GM18907 (cell line): ENCODE measurements around the gene VDAC1.
"Not testable (repeated sequence)": the region's sequence is repeated elsewhere in the genome, so short reads cannot be mapped to it uniquely, and the experiment has no call there.

ENCODE experiments used
- ATAC-seq: cut with Tn5 transposase; IDR thresholded peaks from one replicate; pipeline ENCODE4 v1.9.1; 2021; ENCODE audit warnings: mild to moderate bottlenecking, moderate library complexity; ENCODE audit not compliant: unreplicated experiment

The VDAC1 gene

DNA sequence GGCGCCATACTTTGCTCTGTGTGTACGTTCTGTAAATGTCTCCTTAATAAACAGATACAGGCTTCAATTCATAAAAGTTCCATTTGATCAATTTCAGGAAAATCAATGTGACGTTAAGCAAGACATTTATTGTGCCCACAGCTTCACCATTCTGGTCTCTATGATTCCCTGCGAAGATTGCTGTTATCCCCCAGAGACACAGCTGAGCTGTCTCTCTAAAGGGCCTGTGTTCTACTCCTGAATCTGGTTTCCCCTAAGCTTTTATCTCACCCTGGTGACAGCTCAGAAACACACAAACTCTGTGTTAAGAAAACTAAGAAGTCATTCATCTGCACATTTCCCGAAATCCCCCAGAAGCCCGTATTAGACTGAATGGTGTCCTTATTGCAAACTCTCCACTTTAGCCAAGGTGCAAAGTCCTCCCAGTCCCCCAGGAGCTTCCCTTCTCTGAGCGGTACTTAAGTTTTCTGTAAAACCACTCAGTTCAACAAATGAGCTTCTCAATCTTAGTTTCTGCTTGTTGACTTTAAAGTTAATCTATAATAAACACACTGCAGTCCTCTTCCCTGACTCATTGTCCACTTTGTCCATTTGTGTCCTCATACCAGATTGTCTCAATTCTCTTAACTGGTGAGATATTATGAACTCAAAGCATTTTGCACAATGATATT, 35.0 kb downstream of the VDAC1 start:
- peak; percentile 26 for ATAC-seq

DNA sequence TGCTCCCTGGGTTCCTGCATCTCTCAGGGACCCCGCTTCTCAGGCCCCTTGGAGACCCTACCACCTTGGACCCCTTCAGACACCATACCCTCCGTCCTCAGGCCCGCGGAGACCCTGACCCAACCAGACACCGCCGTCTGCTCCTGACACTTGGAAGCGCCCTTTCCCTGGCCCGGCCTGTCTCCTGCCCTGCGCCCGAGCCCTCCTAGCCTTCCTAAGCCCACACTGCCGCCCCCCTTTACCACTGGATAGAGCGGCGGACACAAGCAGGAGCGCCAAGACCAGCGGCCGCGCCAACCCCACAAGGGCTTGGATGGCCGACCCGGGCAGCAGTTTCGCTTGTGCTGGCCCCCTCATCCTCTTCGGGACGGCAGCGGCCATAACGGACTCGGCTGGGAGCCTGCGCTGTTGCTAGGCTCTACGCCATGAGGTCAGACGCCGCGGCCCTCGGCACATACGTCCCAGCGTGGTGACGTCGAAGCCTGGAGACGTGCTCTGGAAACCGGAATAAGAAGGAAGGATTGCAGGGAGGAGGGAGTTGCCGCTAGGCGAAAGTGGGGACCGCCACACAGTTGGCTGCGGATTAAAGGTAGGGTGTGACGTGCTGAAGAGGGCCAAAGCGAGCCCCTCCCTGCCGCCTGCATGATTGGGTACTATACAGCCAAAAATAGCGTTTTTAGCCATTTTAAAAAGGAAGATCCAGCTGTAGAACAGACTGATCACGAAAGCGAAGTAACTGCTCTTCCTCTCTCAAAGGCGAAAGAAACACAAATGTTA, 36.4 kb downstream of the VDAC1 start, which contains the start of gene C5orf15:
Gene C5orf15 (minus strand): TSS at position 422 of the 777 bp plus-strand sequence. CDS start 41 bp downstream, at position 381.
- peak; percentile 96 for ATAC-seq

GRCh38 chr5:133967698-133968203, 37.0 kb downstream of the VDAC1 start:
- no peak for ATAC-seq

GRCh38 chr5:133967124-133967523, 37.7 kb downstream of the VDAC1 start:
- no peak for ATAC-seq

DNA sequence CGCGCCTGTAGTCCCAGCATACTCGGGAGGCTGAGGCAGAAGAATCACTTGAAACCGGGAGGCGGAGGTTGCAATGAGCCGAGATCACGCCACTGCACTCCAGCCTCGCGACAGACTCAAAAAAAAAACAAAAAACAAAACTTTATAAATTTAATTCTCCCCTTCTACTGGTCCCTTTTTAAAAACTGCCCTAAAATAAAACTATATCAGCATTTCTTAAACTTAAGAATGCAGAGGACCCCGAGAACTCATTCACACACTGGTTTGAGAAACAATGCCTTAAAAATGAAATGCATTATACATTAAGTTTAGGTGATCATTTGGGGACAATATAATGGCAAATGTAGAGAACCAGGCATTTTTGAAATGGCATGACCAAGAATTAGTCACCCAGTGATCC, 38.7 kb downstream of the VDAC1 start:
- no peak for ATAC-seq

DNA sequence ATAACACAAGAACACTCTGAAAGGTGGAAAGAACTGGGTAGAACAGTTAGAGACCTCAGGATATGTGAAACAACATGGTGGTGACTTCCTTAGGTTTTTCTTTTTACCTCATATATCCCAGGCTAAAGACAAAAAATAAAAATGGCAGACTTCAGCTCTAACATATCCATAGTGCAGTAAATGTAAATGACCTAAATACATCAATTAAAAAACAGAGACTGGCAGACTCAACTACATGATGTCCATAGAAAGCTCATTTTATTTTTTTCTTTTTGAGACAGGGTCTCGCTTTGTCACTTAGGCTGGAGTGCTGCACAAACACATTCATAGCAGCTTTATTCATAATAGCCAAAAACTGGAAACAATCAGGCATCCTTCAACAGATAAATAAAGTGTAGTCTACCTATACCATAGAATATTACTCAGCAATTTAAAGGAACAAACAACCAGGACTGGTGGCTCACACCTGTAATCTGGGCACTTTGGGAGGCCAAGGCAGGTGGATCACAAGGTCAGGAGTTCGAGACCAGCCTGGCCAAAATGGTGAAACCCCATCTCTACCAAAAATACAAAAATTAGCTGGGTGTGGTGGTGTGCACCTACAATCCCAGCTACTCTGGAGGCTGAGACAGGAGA, 41.2 kb downstream of the VDAC1 start:
- no peak for ATAC-seq

DNA sequence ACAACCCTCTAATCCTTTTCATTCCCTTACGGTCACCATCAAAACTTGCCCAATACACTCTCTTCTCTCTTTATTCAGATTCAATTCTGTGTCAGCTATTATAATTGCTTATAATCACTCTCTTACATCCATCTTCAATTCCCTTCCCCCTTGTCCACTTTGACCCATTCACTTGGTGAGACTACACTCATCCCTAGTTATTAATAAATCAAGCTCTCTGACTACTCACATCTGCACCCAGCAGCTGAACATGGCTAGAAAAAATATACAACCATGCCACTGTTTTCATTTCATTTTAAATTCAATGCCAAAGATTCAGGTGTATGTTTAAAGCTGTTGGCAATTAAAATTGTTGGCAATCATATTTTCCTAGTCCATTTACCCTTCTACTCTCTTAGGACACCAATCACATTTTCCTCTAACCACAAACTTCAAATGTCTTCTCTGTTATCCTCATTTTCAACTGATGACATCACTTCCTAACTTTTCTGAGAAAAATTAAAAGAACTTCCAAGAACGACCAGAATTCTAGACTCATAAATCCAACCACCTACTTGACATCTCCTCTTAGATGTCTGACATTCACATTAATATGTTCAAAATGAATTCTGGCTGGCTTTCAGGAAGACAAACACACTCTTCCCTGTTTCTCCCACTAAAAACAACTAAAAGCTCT, 41.8 kb downstream of the VDAC1 start:
- ATAC-seq: no peak

DNA sequence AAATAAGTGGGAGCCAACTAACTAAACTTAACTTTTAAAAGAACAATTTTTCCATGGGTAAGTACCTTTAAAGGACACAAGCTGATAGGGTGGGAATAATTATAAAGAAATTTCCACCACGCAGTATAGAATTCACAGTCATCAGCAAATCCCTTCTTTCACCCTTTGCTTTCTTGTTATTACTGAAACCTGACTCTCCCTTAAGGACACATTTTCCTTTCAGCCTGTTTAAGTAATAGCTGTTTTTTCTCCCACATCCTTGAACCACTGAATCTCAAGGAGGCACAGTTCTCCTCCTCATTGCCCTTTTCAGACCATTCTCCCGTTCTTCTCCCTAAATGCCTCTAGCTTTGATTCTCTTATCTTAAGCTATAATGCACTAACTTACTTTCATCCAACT, 42.6 kb downstream of the VDAC1 start:
- ATAC-seq: no peak

GRCh38 chr5:133959643-133960042, 45.1 kb downstream of the VDAC1 start:
- no peak for ATAC-seq

DNA sequence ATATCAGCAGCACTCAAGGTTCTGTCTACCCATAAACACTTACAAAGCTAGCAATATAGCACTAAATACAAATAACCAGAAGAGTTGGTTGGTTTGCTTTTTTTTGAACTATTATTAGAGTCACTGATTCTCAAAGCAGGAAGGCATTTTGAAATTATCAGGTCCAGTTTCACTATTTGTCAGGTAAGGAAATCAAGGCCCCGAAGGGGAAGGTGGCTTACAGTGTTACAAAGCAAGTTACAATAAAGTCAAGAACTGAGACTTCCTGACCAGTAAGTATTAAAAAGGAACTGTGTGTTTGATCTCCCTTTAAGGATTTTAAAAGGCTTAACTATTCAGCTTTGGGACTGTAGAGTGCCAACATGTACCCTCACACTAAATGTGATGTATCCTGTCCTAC, 47.2 kb downstream of the VDAC1 start:
- ATAC-seq: peak; percentile 79

DNA sequence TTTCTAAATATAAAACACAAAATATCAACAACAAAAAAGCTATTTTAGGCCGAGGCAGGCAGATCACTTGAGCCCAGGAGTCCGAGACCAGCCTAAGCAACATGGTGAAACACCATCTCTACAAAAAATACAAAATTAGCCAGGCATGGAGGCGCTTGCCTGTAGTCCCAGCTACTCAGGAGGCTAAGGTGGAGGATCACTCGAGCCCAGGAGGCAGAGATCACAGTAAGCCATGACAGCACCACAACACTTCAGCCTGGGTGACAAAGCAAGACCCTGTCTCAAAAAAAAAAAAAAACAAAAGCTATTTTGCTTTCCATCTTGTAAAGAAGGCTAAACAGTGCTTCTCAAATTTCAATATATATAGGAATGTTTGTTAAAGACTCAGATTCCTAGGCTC, 47.7 kb downstream of the VDAC1 start:
- peak; percentile 5 for ATAC-seq

GRCh38 chr5:133956196-133956595, 48.6 kb downstream of the VDAC1 start:
- not testable (repeated sequence) for ATAC-seq

DNA sequence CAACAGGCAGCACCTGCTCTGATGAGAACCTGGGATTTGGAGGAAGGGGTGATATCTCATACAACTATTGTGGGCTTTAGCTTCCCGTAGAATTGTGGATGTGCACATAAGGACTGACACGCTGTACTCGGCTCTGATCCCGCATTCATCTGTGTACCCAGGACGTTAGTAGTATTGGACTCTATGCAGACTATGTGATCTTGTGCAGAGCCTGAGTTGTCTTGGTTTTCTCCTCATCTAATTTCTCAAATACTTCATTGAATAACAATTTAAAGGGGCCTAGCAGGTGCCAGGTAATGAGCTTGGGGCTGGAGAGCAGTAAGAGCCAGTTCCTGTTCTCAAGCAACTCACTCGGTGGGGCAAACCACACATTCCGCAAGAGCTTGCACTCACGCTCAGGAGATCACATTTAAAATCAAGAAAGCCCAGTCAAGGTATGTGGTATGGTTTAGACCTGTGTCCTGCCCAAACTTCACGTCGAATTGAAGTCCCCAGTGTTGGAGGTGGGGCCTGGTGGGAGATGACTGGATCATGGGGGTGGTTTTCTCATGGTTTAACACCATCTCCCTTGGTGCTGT, 51.1 kb downstream of the VDAC1 start:
- ATAC-seq: no peak

- no peak for ATAC-seq
Observed at GRCh38 chr5:133952729-133953567, 51.8 kb downstream of the VDAC1 start.

GRCh38 chr5:133950821-133951612, 53.8 kb downstream of the VDAC1 start:
- no peak for ATAC-seq

DNA sequence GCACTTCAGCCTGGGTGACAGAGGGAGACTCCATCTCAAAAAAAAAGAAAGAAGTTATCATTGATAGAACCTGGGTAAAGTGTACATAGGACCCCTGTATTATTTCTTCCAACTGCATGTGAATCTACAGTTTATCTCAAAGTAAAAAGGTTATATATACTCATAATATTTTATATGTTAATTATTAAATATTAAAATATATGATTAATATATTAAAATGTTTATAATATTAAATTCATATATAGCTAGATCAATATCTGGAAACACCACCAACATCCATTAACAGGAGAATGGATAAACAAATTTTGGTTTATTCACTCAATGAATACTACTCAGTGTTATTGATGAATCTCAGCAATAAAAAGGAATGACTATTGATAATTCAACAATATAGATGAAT, 56.1 kb downstream of the VDAC1 start:
- ATAC-seq: no peak

DNA sequence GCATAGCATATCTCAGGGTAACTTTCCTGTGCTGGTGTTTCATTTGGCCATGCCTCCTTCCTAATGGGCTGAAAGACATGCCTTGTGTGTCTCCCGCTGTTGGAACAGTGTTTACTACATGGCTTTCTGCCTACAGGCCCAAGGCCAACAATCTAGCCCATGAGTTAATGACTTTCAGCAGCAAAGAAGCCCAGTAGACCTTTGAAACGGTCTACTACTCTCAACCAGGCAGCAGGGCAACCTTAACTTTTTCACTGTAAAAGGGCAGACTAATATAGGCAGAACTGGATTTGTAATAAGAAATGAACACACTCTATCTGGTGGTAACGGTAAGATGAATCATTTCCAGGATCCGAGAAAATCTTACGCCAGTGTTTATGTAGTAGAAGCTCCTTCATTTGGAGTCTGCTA, 57.3 kb downstream of the VDAC1 start:
- no peak for ATAC-seq

- ATAC-seq: no peak
Observed at GRCh38 chr5:133945568-133945967, 59.2 kb downstream of the VDAC1 start.
